SK-N-SH treated with all-trans-retinoic acid at 6 μM for 48 hours (cell line): ENCODE results near the gene MITD1.

Experiments
- ATAC-seq: fragments of 200-7000 bp; cut with Tn5 transposase; 3 replicates; pipeline ENCODE4 v1.9.1; 2020; ENCODE audit warnings: mild to moderate bottlenecking, moderate library complexity
- BACH2 ChIP-seq: fragments of 250-450 bp; sonication (Bioruptor Pico); IDR thresholded peaks from 2 replicates; pipeline ENCODE4 v1.9.0; 2021; ENCODE audit warnings: mild to moderate bottlenecking, borderline replicate concordance
- CREB5 ChIP-seq: fragments of 250-450 bp; sonication (Bioruptor Pico); IDR thresholded peaks from 2 replicates; pipeline ENCODE4 v1.5.1; 2020; ENCODE audit warnings: low read depth, mild to moderate bottlenecking, moderate library complexity
- CSDC2 ChIP-seq: fragments of 250-450 bp; sonication (Bioruptor Pico); IDR thresholded peaks from 2 replicates; pipeline ENCODE4 v1.5.0; 2020; ENCODE audit warnings: mild to moderate bottlenecking, moderate library complexity
- CSRNP3 ChIP-seq: fragments of 250-450 bp; sonication (Bioruptor Pico); IDR thresholded peaks from 2 replicates; pipeline ENCODE4 v1.5.1; 2021; ENCODE audit warnings: mild to moderate bottlenecking, moderate library complexity
- ESRRG ChIP-seq: fragments of 250-450 bp; sonication (Bioruptor Pico); IDR thresholded peaks from 2 replicates; pipeline ENCODE4 v1.6.1; 2021; ENCODE audit warnings: mild to moderate bottlenecking
- GLIS3 ChIP-seq: fragments of 250-450 bp; sonication (Bioruptor Pico); IDR thresholded peaks from 2 replicates; pipeline ENCODE4 v1.5.0; 2020; ENCODE audit warnings: mild to moderate bottlenecking, moderate library complexity
- OSR1 ChIP-seq: fragments of 250-450 bp; sonication (Bioruptor Pico); IDR thresholded peaks from 2 replicates; pipeline ENCODE4 v1.8.0; 2022; ENCODE audit warnings: moderate library complexity, mild to moderate bottlenecking, inconsistent platforms
- RARB ChIP-seq: fragments of 250-450 bp; sonication (Bioruptor Pico); IDR thresholded peaks from 2 replicates; pipeline ENCODE4 v1.8.0; 2021; ENCODE audit warnings: mild to moderate bottlenecking, moderate library complexity
- SNAI2 ChIP-seq: fragments of 250-450 bp; sonication (Bioruptor Pico); IDR thresholded peaks from 2 replicates; pipeline ENCODE4 v1.5.0; 2020; ENCODE audit warnings: mild to moderate bottlenecking, moderate library complexity
- TCF4 ChIP-seq: fragments of 250-450 bp; sonication (Bioruptor Pico); IDR thresholded peaks from 2 replicates; pipeline ENCODE4 v1.8.0; 2021; ENCODE audit warnings: mild to moderate bottlenecking, moderate library complexity, borderline replicate concordance
- TSHZ2 ChIP-seq: fragments of 250-450 bp; sonication (Bioruptor Pico); IDR thresholded peaks from 2 replicates; pipeline ENCODE4 v1.5.0; 2020; ENCODE audit warnings: mild to moderate bottlenecking, moderate library complexity
- ZC3H10 ChIP-seq: fragments of 250-450 bp; sonication (Bioruptor Pico); IDR thresholded peaks from 2 replicates; pipeline ENCODE4 v1.5.1; 2021; ENCODE audit warnings: mild to moderate bottlenecking, moderate library complexity
- ZFP30 ChIP-seq: fragments of 450-650 bp; formaldehyde crosslinking; IDR thresholded peaks from 2 replicates; pipeline ENCODE4 v1.5.0; 2022; ENCODE audit warnings: mild to moderate bottlenecking, moderate library complexity
- ZNF565 ChIP-seq: fragments of 450-650 bp; formaldehyde crosslinking; conservative IDR thresholded peaks from 2 replicates; pipeline ENCODE4 v1.5.0; 2020; ENCODE audit warnings: low read depth, mild to moderate bottlenecking, moderate library complexity
- ZNF8 ChIP-seq: fragments of 450-650 bp; formaldehyde crosslinking; IDR thresholded peaks from 2 replicates; pipeline ENCODE4 v1.5.0; 2020; ENCODE audit warnings: mild to moderate bottlenecking, moderate library complexity
- TF ChIP-seq, protein P1 (sequence below): fragments of 250-450 bp; sonication (Bioruptor Pico); IDR thresholded peaks from 2 replicates; pipeline ENCODE4 v1.8.0; 2021; ENCODE audit warnings: low read depth, mild to moderate bottlenecking, moderate library complexity, borderline replicate concordance

The MITD1 gene

GRCh38 chr2:99141110-99142108 is 39.4 kb downstream of the MITD1 start, which contains the start of gene C2orf15:
Gene C2orf15, plus strand, starts transcription at chr2:99141707. Its CDS starts 8,852 bp downstream, at chr2:99150559.
- TF ChIP-seq TCF4 (CRISPR knock-in tag) = no peak
- TF ChIP-seq BACH2 (CRISPR knock-in tag) = no peak
- TF ChIP-seq, protein P1, sequence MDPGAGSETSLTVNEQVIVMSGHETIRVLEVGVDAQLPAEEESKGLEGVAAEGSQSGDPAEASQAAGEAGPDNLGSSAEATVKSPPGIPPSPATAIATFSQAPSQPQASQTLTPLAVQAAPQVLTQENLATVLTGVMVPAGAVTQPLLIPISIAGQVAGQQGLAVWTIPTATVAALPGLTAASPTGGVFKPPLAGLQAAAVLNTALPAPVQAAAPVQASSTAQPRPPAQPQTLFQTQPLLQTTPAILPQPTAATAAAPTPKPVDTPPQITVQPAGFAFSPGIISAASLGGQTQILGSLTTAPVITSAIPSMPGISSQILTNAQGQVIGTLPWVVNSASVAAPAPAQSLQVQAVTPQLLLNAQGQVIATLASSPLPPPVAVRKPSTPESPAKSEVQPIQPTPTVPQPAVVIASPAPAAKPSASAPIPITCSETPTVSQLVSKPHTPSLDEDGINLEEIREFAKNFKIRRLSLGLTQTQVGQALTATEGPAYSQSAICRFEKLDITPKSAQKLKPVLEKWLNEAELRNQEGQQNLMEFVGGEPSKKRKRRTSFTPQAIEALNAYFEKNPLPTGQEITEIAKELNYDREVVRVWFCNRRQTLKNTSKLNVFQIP (CRISPR knock-in tag) = no peak
- no peak for TF ChIP-seq ESRRG (CRISPR knock-in tag)
- TF ChIP-seq CREB5 (CRISPR knock-in tag) = no peak
- TF ChIP-seq RARB (CRISPR knock-in tag) = no peak
- TF ChIP-seq CSDC2 (CRISPR knock-in tag) = no peak
- no peak for TF ChIP-seq ZNF8 (CRISPR knock-in tag)
- no peak for TF ChIP-seq TSHZ2 (CRISPR knock-in tag)
- TF ChIP-seq ZC3H10 (CRISPR knock-in tag) = no peak
- peak; percentile 94 for ATAC-seq

DNA sequence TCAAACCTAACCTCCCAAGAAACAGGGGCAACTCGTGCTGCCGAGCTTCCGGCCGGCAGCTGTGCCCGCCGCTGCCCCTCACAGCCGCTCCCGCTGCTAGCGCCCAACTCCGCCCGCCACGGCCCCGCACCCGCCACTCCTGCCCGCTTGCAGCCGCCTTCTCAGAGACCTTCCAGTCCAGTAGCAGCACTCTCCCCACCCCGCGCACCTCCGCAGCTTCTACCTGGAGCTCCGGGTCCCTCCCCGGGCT is 40.1 kb downstream of the MITD1 start:
- peak; percentile 73 for ATAC-seq
- TF ChIP-seq, protein P1 (CRISPR knock-in tag) = no peak
- TF ChIP-seq ZNF565 (no peak), CSDC2 (CRISPR knock-in tag) (0 out of 2 replicates have a peak, but pooled peaks have one; percentile 51), OSR1 (no peak), GLIS3 (no peak), CSRNP3 (CRISPR knock-in tag) (no peak), SNAI2 (CRISPR knock-in tag) (no peak)

- peak; percentile 63; the same call in 1 of the 2 replicates for TF ChIP-seq ZFP30 (CRISPR knock-in tag)
- no peak for TF ChIP-seq TSHZ2 (CRISPR knock-in tag)
- ATAC-seq = no peak
Observed at GRCh38 chr2:99140056-99140859, 40.6 kb downstream of the MITD1 start.
